ENCODE data around the gene PYGB. TPM values are rescaled to one million over a fixed set of nuclear protein-coding genes. Genes with fewer than 3 reads are reported as not detected.
"Not testable (repeated sequence)": the region's sequence is repeated elsewhere in the genome, so short reads cannot be mapped to it uniquely, and the experiment has no call there.

PYGB gene
- polyA plus RNA-seq, 1 experiment = 68.8 TPM

DNA sequence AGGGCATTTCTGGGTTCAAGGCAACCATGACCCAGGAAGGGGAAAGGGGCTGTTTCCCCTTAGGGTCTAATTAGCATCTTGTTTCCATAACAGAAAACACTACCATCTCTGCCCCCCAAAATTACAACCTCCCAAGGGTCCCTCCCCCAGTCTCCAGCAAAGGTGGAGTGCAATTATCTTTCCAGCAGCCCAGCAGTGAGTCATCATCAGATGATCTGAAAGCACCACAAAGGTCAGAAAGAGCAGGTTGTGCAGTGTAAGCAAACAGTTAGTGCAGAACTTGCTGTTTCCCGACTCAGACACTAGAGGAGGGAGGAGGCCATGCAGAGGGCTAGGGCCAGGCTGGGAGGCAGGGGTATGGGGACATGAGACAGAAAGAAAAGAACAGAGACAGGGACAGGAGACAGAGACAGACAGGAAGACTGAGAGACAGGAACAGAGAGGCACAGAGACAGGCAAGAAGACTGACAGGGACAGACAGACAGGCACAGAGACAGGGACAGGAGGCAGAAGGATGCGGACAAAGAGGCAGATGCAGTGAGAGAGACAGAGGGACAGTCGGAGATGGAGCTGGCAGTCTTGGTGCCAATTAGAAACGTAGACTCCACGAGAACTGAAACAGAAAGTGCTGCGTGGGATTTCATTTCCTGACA, 62.5 kb downstream of the PYGB start:
- no peaks in the 10 kb centered on the region for H3K27me3 ChIP-seq (ENCODE audit: control insufficient read depth, insufficient read depth, low read length)
- CTCF ChIA-PET = interaction anchor here (1.2 to 4.5 kb wide), 7 partner anchors 11 to 88 kb away, joined by 3 to 24 read pairs (median 5); no protein-coding TSS in a partner anchor
- POLR2A ChIA-PET = interaction anchor here (0.6 kb wide), 1 partner anchor 113 kb away, joined by 4 read pairs; no protein-coding TSS in a partner anchor
- peak; percentile 70 for DNase-seq (ENCODE audit: low read depth)
- H3K36me3 ChIP-seq (ENCODE audit: control insufficient read depth, insufficient read depth, low read length) = peaks cover 4% of the 10 kb centered on the region; the same call in 1 of the 2 replicates
- TF ChIP-seq, protein P1, sequence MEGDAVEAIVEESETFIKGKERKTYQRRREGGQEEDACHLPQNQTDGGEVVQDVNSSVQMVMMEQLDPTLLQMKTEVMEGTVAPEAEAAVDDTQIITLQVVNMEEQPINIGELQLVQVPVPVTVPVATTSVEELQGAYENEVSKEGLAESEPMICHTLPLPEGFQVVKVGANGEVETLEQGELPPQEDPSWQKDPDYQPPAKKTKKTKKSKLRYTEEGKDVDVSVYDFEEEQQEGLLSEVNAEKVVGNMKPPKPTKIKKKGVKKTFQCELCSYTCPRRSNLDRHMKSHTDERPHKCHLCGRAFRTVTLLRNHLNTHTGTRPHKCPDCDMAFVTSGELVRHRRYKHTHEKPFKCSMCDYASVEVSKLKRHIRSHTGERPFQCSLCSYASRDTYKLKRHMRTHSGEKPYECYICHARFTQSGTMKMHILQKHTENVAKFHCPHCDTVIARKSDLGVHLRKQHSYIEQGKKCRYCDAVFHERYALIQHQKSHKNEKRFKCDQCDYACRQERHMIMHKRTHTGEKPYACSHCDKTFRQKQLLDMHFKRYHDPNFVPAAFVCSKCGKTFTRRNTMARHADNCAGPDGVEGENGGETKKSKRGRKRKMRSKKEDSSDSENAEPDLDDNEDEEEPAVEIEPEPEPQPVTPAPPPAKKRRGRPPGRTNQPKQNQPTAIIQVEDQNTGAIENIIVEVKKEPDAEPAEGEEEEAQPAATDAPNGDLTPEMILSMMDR (IDR thresholded peaks at IDR 0.05; ENCODE audit: insufficient read depth, low read depth, low read length) = peak; percentile 88
- peak overlapping the region; percentile 31 for H3K4me3 ChIP-seq (ENCODE audit: low read depth, low read length)

DNA sequence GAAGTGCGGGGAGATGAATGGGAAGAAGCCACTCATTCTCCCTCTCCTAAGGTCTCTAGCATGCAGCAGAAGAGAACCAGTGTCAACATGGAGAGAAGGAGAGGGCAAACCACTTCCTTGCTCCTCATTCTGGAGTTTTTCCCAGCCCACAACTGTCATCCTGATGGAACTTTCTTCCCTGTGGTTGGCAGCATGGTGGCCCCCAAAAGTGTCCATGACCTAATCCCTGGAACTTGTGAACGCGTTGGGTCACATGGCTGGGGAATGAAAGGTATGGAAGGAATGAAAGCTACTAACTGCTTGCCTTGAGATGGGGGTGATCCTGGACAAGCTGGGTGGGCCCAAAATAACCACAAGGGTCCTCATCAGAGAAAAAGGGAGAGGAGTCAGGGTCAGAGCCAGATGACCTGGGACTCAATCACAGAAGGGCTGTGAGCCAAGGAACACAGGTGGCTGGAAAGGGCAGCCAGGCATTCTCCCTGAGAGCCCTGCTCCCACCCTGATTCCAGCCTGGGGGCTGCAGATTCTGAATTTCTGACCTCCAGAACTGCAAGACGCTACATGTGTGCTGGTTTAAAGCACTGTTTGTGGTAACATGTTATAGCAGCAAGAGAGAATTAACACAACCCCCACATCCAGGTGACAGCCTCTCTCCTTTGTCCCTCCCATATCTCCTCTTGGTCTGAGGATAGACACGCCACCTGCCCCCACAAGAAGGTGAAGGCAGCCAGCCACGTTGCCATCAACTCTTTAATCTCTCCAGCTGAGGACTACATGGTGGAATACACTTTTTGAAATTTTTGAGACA, 63.2 kb downstream of the PYGB start:
- TF ChIP-seq, protein P1 (IDR thresholded peaks at IDR 0.05; ENCODE audit: insufficient read depth, low read depth, low read length) = no peak
- Histone ChIP-seq H3K27me3 (ENCODE audit: control insufficient read depth, insufficient read depth, low read length) (no peaks in the 10 kb centered on the region), H3K36me3 (ENCODE audit: control insufficient read depth, insufficient read depth, low read length) (peaks cover 4% of the 10 kb centered on the region; the same call in 1 of the 2 replicates), H3K4me3 (ENCODE audit: low read depth, low read length) (peak overlapping the region; percentile 31)
- DNase-seq (ENCODE audit: low read depth) = peak; percentile 80
- POLR2A ChIA-PET = interaction anchor here (0.7 kb wide), 1 partner anchor 8 kb away, joined by 3 read pairs; no protein-coding TSS in a partner anchor
- CTCF ChIA-PET = interaction anchor here (0.6 to 4.5 kb wide), 6 partner anchors 11 to 88 kb away, joined by 3 to 24 read pairs (median 4); no protein-coding TSS in a partner anchor

DNA sequence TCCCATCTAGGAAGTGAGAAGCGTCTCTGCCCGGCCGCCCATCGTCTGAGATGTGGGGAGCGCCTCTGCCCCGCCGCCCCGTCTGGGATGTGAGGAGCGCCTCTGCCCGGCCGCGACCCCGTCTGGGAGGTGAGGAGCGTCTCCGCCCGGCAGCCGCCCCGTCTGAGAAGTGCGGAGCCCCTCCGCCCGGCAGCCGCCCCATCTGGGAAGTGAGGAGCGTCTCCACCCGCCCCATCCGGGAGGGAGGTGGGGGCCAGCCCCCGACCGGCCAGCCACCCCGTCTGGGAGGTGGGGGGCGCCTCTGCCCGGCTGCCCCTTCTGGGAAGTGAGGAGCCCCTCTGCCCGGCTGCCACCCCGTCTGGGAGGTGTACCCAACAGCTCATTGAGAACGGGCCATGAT, 64.8 kb downstream of the PYGB start:
- CTCF ChIA-PET = interaction anchor here (2.3 kb wide), 1 partner anchor 13 kb away, joined by 5 read pairs; no protein-coding TSS in a partner anchor
- POLR2A ChIA-PET; H3K36me3 ChIP-seq (ENCODE audit: control insufficient read depth, insufficient read depth, low read length); DNase-seq (ENCODE audit: low read depth); H3K4me3 ChIP-seq (ENCODE audit: low read depth, low read length); H3K27me3 ChIP-seq (ENCODE audit: control insufficient read depth, insufficient read depth, low read length): not testable (repeated sequence)

DNA sequence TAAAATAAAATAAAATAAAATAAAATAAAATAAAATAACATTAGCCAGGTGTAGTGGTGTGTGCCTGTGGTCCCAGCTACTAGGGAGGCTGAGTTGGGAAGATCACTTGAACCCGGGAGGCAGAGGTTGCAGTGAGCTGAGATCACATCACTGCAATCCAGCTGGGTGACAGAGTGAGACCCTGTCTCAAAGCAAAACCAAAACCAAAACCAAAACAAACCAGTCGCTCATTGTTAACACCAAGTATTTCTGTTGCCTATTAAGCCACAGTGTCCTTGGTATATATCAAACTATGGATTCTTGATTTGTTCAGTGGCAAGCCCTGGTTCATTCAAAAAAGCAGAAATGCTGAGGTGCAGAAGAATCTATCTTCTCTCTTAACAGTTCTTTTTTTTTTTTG, 65.7 kb downstream of the PYGB start:
- ChIA-PET POLR2A (no interaction called here), CTCF (no interaction called here)
- H3K4me3 ChIP-seq (ENCODE audit: low read depth, low read length) = no peak overlapping the region
- H3K36me3 ChIP-seq (ENCODE audit: control insufficient read depth, insufficient read depth, low read length) = peaks cover 2% of the 10 kb centered on the region; the same call in 1 of the 2 replicates
- no peaks in the 10 kb centered on the region for H3K27me3 ChIP-seq (ENCODE audit: control insufficient read depth, insufficient read depth, low read length)
- TF ChIP-seq, protein P1 (IDR thresholded peaks at IDR 0.05; ENCODE audit: insufficient read depth, low read depth, low read length) = no peak
- no peak for DNase-seq (ENCODE audit: low read depth)

DNA sequence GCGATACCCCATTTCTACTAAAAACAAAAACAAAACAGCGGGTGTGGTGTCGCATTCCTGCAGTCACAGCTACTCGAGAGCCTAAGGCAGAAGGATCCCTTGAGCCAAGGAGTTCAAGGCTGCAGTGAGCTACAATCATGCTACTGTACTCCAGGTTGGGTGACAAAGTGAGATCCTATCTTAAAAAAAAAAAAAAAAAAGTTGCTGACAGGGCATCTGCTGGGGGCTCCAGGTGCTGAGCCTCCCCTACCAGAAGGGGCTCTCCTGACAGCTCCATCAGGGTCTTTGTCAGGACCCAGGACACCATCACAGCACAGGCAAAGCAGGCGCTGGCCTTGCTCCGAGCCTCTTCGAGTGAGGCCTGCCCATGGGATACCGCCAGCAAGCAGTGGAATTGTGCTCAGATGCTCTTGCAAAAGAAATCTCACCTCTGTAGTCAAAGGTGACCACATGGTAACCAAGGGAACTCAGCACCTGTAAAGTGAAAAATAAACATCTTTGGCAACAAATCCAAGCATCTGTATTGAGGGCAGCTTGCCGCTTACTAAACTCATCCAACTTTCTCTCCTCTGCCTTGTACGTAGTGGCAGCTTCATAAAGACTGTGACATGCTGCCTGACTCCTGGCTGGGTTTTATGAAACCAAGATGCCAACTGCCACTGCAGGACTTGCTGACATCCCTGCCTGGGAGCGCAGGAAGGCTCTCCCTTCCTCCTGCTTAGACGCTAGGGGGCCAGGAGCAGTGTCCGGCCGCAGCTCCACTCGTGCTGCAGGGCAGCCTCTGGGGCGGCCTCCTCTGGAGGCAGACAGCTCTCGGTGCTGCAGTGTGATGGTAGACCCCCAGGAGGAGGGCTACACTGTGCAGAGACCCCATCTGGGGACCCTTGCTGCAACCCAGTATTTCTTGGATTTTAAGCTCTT, 66.9 kb downstream of the PYGB start:
- TF ChIP-seq, protein P1 (IDR thresholded peaks at IDR 0.05; ENCODE audit: insufficient read depth, low read depth, low read length) = peak; percentile 18; the same call in 1 of the 2 replicates
- CTCF ChIA-PET = interaction anchor here (0.9 to 1.5 kb wide), 2 partner anchors 25 to 84 kb away, joined by 3 to 7 read pairs; no protein-coding TSS in a partner anchor
- no peak for DNase-seq (ENCODE audit: low read depth)
- Histone ChIP-seq H3K27me3 (ENCODE audit: control insufficient read depth, insufficient read depth, low read length) (no peaks in the 10 kb centered on the region), H3K4me3 (ENCODE audit: low read depth, low read length) (no peak overlapping the region), H3K36me3 (ENCODE audit: control insufficient read depth, insufficient read depth, low read length) (peaks cover 2% of the 10 kb centered on the region)
- POLR2A ChIA-PET = no interaction called here

Measured in BJ (cell line).